Cardiac muscle cell (in vitro differentiated cells and primary cell): Measurements from ENCODE around the gene SLC19A1. TPM values are rescaled to one million over a fixed set of nuclear protein-coding genes. Genes with fewer than 3 reads are reported as not detected.

Experiments used
- DNase-seq, 2 donors: peaks; one replicate each; pipeline versions ENCODE4 v3.0.0 to v3.0.0-alpha.2; 2010 to 2017; ENCODE audit warnings: low read depth in 1 of 2, low spot score in 1 of 2
- H3K27ac ChIP-seq: fragments of 200-600 bp; sonication (generic); 2 replicates; pipeline ENCODE4 v1.5.1; 2016
- H3K27me3 ChIP-seq: fragments of 200-600 bp; sonication (generic); 2 replicates; pipeline ENCODE4 v1.6.0; 2016; ENCODE audit warnings: control low read depth
- H3K36me3 ChIP-seq: fragments of 200-600 bp; sonication (generic); 2 replicates; pipeline ENCODE4 v1.5.1; 2016; ENCODE audit warnings: control low read depth
- H3K4me1 ChIP-seq: fragments of 200-600 bp; sonication (generic); 2 replicates; pipeline ENCODE4 v1.8.1; 2017; ENCODE audit warnings: low read depth, mild to moderate bottlenecking, mixed run types
- H3K4me3 ChIP-seq: fragments of 200-600 bp; sonication (generic); 2 replicates; pipeline ENCODE4 v1.5.1; 2016; ENCODE audit warnings: mild to moderate bottlenecking
- H3K9me3 ChIP-seq: fragments of 200-600 bp; sonication (generic); 2 replicates; pipeline ENCODE4 v1.5.1; 2017; ENCODE audit warnings: low read depth, mild to moderate bottlenecking, control low read depth
- polyA plus RNA-seq: library from polyadenylated mRNA; unstranded; fragments of >200 nt; fragmentation: Nextera tagmentation; extraction: Ambion mirVana; gene quantifications from 2 replicates; pipeline ENCODE4 v1.2.1, GENCODE V29; 2016
- total RNA-seq: library from RNA; depleted of rRNA; stranded (reverse); fragments of >200 nt; gene quantifications from 2 replicates; pipeline ENCODE4 v1.2.3, GENCODE V29; 2016
- TF ChIP-seq, protein P1 (sequence below): IDR thresholded peaks from 2 replicates; pipeline ENCODE4 v1.5.1; 2012; ENCODE audit warnings: low read depth, mild to moderate bottlenecking, low read length

The SLC19A1 gene
- total and polyA plus RNA-seq, 2 experiments from 2014 or later = 25.4 to 50.3 TPM

DNA sequence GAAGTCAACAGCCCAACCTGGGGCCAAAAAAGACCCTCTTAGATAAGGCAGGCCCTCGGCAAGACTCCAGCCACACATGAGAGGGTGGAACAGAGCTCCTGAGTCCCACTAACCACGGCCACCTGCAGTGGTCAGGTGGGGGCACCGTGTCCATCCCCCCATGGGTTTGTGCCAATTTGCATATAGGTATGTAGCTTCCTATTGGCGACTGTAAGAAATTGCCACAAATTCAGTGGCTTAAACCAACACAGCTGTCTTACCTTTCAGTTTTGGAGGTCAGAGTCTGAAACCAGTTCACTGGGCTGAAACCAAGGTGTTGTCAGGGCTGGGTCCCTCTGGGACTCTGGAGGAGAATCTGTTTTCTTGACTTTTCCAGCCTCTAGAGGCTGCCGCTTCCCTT lies 77.9 kb downstream of the SLC19A1 start:
- H3K4me1 ChIP-seq = no peaks in the 10 kb centered on the region
- H3K27me3 ChIP-seq = no peaks in the 10 kb centered on the region
- H3K9me3 ChIP-seq = no peaks in the 10 kb centered on the region
- H3K27ac ChIP-seq = no peak overlapping the region
- peaks cover 6% of the 10 kb centered on the region for H3K36me3 ChIP-seq
- TF ChIP-seq, protein P1, sequence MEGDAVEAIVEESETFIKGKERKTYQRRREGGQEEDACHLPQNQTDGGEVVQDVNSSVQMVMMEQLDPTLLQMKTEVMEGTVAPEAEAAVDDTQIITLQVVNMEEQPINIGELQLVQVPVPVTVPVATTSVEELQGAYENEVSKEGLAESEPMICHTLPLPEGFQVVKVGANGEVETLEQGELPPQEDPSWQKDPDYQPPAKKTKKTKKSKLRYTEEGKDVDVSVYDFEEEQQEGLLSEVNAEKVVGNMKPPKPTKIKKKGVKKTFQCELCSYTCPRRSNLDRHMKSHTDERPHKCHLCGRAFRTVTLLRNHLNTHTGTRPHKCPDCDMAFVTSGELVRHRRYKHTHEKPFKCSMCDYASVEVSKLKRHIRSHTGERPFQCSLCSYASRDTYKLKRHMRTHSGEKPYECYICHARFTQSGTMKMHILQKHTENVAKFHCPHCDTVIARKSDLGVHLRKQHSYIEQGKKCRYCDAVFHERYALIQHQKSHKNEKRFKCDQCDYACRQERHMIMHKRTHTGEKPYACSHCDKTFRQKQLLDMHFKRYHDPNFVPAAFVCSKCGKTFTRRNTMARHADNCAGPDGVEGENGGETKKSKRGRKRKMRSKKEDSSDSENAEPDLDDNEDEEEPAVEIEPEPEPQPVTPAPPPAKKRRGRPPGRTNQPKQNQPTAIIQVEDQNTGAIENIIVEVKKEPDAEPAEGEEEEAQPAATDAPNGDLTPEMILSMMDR = no peak
- no peak overlapping the region for H3K4me3 ChIP-seq
- DNase-seq = no peak

DNA sequence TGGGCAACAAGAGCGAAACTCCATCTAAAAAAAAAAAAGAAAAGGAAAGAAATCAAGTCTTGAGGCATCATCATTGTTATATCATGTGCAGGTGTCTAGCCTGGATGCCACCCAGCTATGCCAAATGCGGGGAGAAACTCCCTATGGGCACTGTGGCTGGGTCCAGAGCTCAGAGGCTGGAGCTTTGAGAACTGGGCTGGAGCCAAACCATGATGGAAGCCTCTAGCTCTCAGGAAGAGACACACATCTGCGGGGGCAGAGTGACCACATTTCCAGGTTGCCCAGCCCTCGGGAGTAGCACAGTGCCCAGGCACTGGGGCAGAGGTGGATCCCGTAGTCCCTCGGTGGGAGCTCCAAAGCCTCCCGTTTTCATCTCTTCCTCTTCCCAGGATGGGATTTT lies 78.4 kb downstream of the SLC19A1 start:
- Histone ChIP-seq H3K4me3 (no peak overlapping the region), H3K27me3 (no peaks in the 10 kb centered on the region), H3K4me1 (no peaks in the 10 kb centered on the region), H3K36me3 (peaks cover 6% of the 10 kb centered on the region), H3K27ac (no peak overlapping the region), H3K9me3 (no peaks in the 10 kb centered on the region)
- DNase-seq = no peak
- TF ChIP-seq, protein P1 = no peak

DNA sequence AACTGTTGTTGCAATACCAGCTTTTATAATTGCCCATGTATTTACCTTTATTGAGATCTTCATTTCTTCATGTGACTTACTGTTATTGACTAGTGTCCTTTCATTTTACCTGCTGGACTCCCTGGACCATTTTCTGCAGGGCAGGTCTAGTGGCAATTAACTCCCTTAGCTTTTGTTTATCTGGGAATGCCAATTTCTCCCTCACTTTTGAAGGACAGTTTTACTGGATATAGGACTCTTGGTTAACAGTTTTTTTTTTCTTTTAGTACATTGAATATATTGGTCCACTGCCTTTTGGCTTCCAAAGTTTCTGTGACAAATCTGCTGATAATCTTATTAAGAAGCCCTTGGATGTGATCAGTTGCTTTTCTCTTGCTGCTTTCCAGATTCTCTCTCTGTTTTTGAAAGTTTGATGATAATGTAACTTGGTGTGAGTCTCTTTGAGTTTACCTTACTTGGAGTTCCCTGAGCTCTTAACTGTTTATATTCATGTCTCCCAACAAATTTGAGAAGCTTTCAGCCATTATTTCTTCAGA lies 80.4 kb downstream of the SLC19A1 start:
- Histone ChIP-seq H3K36me3 (peaks cover 2% of the 10 kb centered on the region), H3K9me3 (no peaks in the 10 kb centered on the region), H3K27me3 (no peaks in the 10 kb centered on the region), H3K4me1 (no peaks in the 10 kb centered on the region), H3K27ac (no peak overlapping the region), H3K4me3 (no peak overlapping the region)
- no peak for DNase-seq
- TF ChIP-seq, protein P1 = no peak

DNA sequence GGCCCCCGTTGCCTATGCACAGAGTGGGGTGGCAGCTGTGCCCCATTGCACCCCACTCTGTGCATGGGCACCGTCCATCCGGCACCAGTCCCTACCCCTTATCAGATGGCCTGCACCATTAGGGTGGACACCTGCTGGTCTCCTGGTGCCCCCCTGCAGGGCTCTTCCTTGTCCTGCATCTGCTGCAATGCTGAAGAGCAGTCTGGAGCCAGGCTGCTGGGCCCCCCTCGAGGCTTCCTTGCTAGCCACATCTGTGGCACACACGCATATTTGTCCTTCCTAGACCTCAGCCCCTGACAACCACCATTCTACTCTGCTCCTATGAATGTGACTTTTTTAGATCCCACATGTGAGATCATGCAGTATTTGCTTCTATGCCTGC lies 80.9 kb downstream of the SLC19A1 start:
- Histone ChIP-seq H3K9me3 (no peaks in the 10 kb centered on the region), H3K27ac (no peak overlapping the region), H3K4me1 (no peaks in the 10 kb centered on the region), H3K36me3 (peaks cover 2% of the 10 kb centered on the region), H3K4me3 (no peak overlapping the region), H3K27me3 (no peaks in the 10 kb centered on the region)
- TF ChIP-seq, protein P1 = no peak
- no peak for DNase-seq

DNA sequence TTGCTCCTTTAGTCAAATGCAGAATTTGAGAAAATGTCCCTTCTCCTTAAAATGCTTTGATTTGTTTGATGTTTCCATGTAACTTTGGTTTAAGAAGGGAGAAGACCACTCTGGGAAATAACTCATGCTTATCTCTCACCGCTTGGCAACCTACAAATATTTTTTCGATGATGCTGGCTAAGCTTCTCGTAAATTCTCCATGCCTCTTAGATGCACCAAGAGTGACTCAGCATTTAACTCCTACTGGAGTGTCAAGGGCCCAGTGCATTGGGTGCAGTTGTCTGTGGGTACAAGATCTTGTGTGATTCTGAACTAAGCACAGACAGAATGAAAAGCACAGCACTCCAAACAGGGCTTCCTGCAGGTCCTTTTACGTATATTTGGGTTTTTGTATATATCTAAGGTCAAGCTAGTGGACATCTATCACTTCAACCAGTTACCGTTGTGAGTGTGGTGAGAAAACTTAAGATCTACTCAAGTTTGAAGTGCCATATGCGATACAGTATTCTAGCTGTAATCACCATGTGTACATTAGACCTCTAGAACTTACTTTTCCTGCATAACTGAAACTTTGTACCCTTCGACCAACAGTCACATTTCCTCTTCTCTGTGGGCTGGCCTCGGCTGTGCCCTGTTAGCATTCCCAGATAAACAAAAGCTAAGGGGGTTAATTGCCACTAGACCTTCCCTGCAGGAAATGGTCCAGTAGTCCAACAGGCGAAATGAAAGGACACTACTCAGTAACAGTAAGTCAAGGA lies 81.5 kb downstream of the SLC19A1 start:
- H3K27ac ChIP-seq = no peak overlapping the region
- H3K36me3 ChIP-seq = peaks cover 2% of the 10 kb centered on the region
- no peaks in the 10 kb centered on the region for H3K9me3 ChIP-seq
- peak in 1 of 2 donors; percentile 91 for DNase-seq
- no peak overlapping the region for H3K4me3 ChIP-seq
- TF ChIP-seq, protein P1 = no peak
- no peaks in the 10 kb centered on the region for H3K4me1 ChIP-seq
- H3K27me3 ChIP-seq = no peaks in the 10 kb centered on the region
